Measurements from ENCODE around the gene CBX5.

DNA sequence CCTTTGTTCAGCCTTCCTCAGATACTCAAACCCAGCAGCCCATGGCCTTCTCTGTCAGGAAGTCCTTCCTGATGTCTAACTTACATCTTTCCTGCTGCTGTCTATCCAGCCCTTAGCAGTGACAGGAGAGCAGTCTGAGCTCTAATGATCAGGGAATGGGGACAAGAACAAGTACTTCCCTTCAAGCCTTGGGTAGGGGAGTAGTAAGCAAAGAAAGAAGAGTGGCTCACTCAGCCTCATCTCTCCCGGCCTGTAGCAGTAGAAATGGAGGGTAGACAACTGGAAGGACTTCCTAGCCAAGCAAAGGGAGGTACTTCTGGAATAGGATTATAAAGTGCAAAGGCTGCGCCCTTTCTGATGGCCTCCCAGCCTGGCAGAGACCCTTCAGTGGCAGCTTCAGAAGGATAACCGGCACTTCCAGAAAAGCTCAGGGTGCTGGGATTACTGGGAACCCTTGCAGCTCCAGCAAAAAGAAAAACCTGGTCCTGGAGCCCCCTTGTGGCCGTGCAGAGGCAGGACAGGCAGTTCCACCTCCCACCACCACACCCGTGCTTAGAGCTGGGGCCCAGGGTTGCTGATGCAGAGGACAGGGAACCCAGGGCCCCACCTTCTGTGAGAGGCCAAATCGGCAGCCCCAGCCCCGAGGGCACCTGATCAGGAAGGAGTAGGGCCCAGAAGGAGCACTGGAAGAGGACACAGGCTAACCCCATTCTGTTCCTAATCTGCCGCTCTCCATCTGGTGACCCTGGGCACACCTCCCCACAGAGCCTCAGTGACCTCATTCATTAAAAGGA is 78.7 kb downstream of the CBX5 start:
- TF ChIP-seq EZH2 (IDR thresholded peaks at IDR 0.05; ENCODE audit: insufficient read depth, poor library complexity, severe bottlenecking) (no peak), EZH2phosphoT487 (IDR thresholded peaks at IDR 0.05; ENCODE audit: insufficient read depth, low read depth) (no peak)

Measured in GM23248 (cell line).